HUDEP-2 (cell line): ENCODE results near the gene HSBP1L1.

ENCODE experiments used
- DNase-seq, 76 experiments: peaks; one replicate each; lab custom pipeline; 2025; ENCODE audit not compliant: unreplicated experiment in 76 of 76; lab: John Stamatoyannopoulos, UW

HSBP1L1 gene

DNA sequence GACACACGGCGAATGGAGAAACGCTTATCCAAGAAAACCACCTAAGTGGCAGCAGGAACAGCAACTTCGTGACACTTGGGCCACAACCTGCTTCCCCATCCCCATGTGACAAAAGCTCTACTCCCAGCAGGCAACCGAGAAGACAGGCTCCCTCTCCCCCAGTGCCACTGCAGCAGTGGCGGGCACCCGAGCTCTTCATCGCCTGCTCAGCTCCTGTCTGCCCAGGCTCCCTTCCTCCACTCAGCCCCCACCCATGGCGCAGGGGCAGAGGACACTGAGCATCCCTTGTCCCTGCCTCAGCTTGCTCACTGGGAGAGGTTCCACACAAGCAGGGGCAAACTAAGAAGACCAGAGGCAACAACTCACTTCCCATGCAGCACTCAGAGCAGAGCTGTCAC lies 35.9 kb upstream of the HSBP1L1 start:
- DNase-seq = no peak

DNA sequence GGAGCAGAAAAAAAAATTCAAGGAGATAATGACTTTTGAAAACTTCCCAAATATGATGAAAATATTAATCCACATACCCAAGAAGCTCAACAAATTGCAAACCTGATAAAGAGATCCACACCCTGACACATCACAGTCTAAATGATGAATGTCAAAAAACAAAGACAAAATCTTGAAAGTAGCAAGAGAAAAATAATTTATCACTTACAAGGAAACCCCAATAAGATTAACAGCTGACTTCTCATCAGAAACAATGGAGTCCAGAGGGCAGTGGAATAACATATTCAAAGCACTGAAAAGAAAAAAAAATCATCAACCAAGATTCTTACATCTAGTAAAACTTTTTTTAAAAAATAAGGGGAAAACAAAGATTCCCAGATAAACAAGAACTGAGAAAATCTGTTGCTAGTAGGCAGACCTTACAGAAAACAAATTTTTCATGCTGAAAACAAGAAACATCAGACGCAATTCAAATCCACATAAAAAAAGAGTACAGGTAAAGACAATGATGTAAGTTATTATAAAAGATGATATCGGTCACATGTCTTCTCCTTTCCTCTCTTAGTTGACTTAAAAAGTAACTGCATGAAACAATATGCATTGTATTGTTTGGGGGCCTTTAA lies 34.3 kb upstream of the HSBP1L1 start:
- DNase-seq = peak in 1 of 76 experiments; percentile 20

DNA sequence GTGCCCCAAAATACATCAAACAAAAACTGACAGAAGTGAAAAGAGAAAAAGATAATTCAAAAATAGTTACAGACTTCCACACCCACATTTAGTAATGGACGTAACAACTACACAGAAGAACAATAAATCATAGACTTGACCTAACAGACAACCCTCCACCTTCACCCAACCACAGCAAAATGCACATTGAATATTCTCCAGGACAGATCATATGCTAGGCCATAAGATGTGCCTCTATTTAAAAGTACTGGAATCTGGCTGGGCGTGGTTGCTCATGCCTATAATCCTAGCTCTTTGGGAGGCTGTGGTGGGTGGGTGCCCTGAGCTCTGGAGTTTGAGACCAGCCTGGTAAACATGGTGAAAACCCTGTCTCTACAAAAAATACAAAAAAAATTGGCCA lies 33.0 kb upstream of the HSBP1L1 start:
- no peak for DNase-seq

DNA sequence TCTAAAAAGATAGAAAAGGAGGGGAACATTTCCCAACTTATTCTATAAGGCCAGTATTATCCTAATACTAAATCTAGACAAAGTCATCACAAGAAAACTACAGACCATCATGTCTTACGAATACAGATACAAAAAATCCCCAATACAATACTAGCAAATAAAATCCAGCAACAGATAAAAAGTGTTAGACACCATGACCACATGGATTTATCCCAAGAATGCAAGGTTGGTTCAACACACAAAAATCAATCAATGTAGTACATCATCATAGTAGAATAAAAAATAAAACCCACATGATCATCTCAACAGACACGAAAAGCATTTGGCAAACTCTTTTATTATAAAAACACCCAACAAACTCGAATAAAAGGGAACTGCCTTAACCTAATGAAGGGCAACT lies 31.5 kb upstream of the HSBP1L1 start:
- DNase-seq = no peak

DNA sequence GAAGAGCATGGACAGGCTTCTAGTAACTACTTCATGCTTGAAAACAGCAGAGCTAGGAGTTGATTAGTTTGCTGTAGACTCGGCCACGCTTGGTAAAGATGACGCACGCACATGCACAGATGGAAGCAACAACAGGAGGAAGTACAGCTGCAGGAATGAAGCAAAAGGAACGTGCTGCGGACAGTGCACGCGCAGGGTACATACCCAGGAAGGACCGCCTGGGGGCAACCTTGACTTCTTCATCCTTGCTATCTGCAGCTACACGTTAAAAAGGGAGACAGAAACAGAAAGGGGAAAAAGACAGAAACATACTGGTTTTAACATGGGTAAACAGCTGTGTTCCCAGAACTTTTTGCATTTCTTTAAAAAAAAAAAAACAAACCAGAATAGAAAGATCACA lies 30.7 kb upstream of the HSBP1L1 start:
- no peak for DNase-seq

DNA sequence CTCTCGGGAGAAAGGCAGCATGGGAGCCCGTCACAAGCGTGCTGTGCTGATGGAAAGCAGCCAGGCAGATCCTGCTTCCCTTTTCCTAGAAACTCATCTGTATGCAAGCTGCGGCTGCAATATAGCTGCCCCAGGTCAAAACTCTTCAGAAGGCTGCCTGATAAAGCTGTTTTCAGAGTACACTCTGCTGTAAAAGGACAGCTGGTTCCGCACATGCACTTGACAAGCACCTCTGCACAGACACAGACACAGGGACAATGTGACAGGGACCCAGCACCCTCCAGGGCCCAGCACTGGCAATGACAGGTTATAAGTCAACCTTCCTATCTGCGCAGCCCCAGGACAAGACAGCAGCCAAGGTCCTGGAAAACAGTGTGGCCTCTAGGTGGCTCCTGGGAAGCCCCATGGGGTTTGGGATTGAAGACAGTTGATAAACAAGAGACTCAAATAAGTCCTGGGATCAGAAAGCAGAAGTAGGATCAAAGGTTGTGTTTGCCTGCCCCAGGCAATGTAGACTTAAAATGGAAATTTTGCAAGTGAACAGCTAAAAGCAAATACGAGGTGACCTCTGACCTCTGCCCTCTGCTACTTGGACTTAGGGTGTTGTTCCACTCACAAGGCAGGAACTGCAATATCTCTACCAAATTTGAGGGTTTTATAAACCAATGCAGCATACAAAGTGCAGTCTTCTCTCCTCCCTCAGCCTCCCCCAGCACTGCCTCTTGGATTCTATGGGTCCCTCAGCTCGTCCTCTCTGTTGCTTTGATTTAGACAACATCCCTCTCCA lies 29.9 kb upstream of the HSBP1L1 start:
- DNase-seq = no peak

DNA sequence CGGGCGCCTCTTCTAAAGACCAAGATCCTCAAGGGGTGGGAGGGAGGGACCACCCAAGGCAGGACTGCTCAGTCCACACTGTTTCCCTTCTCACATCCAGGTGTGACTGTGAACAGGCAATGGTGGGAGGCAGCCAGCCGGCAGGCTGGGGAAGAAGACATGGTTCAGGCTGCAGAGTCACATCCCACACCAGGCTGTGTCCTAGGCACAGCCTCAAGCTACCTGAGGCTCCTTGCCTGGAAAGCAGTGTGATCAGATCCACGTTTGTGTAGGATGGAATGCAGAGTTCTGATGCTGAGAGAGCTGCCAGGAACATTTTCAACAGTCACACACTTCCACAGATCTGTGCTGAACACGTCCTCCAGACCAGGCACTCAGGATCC lies 29.4 kb upstream of the HSBP1L1 start:
- DNase-seq = no peak

DNA sequence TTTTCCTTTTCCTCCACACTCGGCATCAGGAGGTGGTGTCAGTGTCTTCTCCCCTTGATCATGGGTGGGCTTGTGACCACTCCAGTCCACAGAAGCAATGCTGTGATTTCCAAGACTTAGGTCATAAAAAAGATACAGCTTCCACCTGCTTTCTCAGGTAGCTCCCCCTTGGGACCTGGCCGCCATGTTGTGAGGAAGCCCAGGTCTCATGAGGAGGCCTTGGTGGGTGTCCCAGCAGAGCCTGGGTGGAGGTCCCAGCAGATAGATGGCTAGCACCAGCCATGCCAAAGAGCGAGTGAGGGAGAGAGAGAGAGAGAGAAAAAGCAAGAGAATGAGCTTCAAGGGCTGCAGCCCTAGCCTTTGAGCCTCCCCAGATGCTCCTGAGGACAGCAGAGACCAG lies 28.9 kb upstream of the HSBP1L1 start:
- no peak for DNase-seq

DNA sequence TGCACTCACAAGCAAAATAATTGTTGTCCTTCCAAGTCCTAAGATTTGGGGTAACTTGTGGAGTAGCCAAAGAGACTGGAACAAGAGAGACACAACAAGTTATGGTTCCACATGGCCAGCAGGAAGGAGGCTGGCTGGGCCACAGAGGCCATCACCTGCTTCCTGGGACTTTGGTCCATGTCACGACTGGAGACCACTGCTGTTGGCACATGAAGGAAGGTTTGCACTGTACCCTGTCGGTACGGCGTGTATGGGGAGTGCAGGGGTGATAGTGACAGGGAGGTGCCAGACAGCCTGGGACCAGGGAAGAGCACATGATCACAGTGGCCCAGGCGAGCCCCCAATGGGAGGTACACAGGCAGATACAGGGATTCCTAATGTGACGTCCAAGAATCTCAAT lies 28.5 kb upstream of the HSBP1L1 start:
- no peak for DNase-seq

DNA sequence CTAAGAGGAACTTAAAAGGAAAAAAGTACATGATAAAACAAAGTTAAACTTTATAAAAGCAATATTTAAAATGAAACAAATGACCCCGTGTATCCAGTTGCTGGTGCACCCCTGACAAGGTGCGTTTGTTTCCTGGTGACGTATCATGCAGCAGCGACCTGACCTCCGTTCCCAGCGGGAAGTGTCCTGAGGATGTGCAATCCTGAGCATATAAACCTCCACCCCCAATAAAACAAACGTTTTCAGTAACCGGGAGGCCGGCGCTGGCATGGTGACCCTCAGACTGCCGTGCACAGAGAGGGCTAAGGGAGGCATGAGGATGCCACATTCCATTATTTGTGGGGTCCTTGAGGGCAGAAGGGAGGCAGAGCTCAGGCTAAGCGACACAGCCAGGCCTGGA lies 27.8 kb upstream of the HSBP1L1 start:
- DNase-seq = no peak

DNA sequence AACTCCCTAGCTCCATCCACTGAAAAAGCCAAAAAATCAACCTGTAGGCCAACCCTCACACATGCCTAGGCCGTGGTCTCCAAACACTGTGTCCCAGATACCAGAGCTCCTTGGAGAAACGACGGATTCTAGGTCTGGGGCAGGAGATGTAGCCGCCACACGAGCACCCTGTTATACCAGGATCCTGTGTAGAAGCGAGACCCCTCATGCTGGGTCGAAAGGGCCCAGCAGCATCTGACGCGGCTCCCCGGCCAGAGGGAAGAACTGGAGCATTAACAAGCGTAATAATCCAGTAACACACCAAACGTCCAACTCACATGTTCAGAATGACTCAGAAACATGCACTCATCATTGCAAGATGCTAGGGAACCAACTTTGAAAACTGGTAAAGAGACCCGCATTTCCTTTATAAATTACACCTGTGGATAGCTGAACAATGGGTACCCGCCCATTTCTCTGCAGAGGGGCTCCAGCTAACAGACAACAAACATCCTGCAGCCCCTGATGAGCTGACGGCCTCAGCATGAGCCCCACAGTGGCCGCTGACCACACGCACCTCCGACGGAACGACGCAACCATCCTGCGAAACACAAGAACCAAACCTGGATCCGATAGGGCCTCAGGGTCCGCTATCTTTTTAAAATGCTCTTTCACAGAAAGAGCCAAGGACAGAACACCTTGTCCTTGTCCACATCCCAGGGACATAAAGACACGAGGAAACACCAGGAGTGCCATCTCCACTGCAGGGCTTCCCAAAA lies 27.2 kb upstream of the HSBP1L1 start:
- DNase-seq = no peak

DNA sequence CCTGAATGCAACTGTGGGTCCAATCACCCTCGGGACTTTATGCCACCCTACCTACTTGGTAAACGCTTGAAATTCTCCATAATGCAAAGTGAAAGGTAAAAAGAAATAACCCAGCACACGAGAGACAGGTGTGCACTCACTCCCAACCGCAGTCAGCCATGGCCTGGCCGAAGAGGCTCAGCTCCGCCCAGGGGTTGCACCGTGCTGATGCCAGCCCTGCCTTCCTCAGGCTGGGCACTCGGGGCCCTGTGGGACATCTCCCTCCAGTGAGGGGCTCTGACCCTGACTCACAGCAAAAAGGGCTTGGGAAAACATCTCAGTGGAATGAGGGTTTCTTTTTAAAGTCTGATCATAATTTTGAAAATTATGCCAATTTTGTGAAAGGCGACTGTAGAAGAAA lies 26.2 kb upstream of the HSBP1L1 start:
- DNase-seq = no peak

DNA sequence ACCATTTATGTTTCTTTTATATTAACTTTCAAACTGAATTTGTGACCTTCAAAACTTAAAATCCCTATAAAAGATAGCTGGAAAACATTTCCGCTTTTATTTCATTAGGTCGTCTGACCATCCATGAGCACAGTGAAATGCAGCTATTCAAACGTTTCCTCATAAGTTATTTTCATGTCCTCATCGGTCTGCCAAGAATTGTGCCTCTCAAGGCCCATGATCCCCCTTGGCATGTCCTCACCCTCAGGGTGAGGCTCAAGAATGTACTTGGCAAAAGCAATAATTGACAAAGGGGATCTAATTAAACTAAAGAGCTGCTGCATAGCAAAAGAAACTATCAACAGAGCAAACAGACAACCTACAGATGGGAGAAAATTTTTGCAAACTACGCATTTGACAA lies 25.3 kb upstream of the HSBP1L1 start:
- DNase-seq = no peak

DNA sequence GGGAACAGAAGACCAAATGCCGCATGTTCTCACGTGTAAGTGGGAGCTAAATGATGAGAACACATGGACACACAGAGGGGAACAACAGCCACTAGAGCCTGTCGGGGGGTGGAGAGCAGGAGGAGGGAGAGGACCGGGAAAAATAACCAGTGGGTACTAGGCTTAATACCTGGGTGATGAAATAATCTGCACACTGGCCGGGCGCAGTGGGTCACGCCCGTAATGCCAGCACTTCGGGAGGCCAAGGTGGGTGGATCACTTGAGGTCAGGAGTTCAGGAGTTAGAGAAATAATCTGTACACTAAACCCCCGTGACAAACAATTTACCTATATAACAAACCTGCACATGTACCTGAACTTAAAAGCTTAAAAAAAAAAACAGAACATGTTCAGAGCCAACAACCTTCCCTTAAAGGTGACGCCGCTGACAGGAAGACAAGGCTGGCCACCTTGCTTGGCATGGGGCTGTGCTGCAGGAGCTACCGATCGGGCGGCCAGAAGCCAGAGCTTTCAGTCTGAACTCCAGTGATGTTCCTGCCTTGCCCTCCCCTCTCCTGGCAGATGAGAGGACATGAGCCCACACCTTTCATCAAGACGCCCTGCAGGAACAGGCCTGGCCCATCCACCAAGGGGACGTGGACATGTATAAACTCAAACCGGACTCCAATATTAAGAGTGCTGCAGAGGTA lies 24.2 kb upstream of the HSBP1L1 start:
- DNase-seq = no peak

DNA sequence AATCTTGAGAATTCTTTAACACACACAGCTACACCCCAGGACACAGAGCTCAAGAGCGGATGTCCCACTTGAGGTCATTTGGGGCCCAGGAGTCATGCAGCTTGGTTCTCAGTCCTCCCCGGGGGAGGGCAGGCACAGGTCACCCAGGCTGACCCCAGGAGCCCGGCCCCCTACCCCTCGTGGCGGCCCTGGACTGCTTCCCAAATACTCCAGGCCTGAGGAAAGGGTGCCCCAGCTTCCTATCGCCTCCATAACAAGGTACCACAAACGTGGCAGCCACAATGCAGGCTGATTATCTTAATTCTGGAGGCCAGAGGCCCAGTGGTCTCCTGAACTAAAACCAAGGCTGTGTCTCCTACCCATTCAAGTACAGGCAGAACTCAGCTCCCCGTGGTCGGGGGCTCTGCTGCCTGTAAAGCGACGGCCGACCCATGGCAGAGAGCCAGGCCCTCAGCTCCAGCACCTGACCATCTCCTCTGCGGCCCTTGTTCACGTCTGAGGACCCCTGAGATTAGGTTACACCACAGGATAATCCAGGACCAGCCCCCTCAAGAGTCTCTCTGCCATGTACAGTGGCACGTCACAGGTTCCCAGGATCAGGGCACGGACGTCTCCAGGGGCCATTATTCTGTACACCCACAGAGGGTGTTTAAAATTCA lies 23.5 kb upstream of the HSBP1L1 start:
- DNase-seq = no peak

DNA sequence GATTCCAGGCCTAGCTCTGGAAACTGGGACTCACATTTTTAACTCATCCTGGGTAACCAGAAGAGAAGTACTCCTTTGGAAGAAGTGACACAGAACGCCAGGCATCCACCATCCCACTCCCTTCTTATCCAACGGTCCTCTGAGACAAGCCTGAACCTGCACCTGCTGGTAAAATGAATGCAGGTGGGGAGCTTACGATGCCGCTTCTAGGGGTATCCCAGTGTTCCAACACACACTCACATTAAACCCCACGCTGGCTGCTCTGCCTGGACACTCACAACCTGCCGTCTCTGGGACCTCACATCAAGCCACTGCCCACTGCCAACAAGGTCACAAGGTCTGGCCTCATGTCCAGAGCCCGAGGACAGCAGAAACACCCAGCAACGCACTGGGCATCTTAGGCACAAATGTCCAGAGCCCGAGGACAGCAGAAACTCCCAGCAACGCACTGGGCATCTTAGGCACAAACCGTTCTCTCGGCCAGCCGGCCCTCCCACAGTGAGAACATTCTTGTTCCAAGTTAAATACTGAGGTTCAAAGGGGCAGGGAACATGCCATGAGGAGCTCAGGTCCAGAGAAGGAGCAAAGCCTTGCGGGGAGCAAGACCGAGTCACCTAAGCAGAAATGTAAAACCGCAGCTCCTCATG lies 22.8 kb upstream of the HSBP1L1 start:
- DNase-seq = no peak

DNA sequence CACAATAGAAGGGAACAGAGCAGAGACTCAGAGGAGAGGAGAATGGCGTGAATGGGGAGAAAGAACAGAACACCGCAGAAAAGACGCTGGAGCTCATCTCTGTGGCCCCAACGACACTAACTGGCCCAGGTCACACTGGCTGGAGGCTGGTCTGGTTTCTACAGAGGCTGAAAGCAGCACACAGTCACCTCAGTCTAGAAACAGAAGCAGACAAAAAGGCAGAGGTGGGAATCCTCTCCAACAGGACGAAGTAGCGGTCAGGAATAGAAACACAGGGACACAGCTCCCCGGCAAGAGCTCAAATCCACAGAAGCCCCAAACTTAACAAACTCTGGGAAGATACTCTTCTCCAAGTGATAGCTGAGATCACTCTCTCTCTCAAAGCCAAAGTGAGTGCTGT lies 22.2 kb upstream of the HSBP1L1 start:
- no peak for DNase-seq

DNA sequence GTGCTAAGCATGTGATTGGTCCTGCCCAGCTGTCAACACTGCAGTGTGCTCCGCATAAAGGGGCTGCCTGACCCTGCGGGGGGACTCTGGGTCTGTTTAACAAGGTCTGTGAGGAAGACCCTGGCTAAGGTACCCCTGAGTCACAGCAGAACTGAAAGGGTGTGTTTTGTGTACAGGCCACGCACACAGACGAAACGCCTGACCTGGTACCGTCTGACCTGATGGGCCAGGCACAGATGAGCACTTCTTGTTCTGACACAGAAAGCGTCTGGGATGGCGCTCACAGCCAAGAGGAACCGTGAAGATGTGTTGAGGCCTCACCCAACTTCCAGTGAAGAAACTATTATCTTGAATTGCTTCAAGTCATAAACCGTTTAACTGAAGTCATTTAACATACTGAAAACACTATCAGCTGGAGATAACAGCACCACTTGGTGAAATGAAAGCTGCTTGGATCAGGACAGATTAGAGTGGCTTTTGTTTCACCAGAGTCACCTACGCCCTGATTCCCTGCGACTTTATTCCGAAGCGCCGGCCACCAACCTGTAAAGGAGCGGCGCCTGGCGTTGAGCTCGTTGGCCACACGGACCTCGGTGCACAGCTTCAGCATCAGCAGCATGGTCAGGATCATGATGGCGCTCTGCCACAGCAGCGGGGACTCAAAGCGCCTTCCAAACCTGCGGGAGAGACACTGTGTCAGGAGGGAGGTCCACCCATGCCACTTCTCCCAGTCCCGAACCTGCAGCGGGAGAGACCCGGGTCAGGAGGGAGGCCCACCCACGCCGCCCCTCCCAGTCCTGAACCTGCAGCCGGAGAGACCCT lies 21.4 kb upstream of the HSBP1L1 start:
- peak in 74 of 76 experiments; percentile 36 to 96 (median 78) for DNase-seq

DNA sequence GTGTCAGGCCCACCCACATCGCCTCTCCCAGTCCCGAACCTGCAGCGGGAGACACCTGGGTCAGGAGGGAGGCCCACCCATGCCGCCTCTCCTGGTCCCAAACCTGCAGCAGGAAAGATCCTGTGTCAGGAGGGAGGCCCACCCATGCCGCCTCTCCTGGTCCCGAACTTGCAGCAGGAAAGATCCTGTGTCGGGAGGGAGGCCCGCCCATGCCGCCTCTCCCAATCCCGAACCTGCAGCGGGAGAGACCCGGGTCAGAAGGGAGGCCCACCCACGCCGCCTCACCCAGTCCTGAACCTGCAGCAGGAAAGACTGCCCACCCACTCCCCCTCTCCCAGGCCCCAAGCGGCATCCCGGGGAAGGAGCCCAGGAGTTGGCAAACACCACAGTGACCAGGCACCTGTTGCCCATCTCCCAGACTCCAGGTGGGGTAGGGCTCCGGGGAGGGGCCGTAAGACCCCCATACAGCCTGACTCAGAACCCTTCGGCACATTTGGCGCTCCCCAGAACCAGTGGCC lies 20.8 kb upstream of the HSBP1L1 start:
- DNase-seq = no peak
